ENCODE data around the gene GKAP1.
"Not testable (repeated sequence)": the region's sequence is repeated elsewhere in the genome, so short reads cannot be mapped to it uniquely, and the experiment has no call there.

GKAP1 gene

GRCh38 chr9:83817356-83818278 lies at the start of gene GKAP1:
GKAP1 (minus strand) TSS chr9:83817769; CDS start chr9:83806517, 11,252 bp downstream.
- peak; percentile 58 to 66 for DNase-seq (ENCODE audit: low read depth in 2 of 2, low spot score in 1 of 2)

DNA sequence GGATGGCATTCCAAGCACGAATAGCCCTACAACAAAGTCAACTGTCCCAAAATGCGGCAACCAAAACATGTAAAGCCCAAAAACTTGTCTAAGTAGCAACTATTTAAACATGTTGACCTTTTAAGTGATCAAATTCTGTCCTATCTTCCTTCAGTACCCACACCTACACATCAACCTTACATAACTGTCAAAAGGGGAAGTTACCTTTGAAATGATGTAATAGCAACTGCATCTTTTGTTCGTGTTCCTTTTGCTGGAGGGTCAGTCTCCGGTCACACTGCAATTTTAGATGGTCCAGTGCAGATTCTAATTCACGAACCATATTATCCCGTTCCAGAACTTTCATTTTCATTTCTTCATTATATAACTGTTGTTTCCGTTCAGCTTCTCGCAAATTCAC lies 32.3 kb upstream of the GKAP1 start:
- not testable (repeated sequence) for DNase-seq (ENCODE audit: low read depth in 2 of 2, low spot score in 1 of 2)

DNA sequence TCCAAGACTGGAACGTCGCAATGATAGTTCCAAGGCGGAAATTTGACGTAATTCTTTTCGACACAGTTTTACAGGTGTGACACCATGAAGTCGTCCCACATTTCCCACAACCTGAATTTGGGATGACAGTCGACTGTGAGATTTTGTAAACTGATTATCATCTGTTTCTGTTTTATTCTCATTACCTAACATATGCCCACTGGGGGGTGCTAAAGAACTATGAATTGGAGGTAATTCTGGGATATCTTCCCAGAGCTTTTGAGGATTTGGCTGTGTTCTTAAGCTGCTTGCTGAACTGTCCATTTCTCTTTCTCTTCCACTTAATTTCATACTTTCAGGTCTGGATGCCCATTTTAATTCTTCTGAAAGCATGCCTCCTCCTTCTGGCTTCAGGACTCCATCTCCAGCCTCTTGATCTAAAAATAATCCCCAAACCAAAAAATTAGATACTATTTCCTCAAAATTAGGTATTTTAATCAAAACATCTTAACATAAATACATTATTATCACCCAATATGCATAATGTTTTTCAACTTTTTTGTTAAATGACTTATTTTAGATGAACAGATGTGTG lies 19.6 kb upstream of the GKAP1 start:
- DNase-seq (ENCODE audit: low read depth in 2 of 2, low spot score in 1 of 2), result not testable (repeated sequence)

- not testable (repeated sequence) for DNase-seq (ENCODE audit: low read depth in 2 of 2, low spot score in 1 of 2)
Observed at GRCh38 chr9:83830426-83831071, 13.0 kb upstream of the GKAP1 start.

DNA sequence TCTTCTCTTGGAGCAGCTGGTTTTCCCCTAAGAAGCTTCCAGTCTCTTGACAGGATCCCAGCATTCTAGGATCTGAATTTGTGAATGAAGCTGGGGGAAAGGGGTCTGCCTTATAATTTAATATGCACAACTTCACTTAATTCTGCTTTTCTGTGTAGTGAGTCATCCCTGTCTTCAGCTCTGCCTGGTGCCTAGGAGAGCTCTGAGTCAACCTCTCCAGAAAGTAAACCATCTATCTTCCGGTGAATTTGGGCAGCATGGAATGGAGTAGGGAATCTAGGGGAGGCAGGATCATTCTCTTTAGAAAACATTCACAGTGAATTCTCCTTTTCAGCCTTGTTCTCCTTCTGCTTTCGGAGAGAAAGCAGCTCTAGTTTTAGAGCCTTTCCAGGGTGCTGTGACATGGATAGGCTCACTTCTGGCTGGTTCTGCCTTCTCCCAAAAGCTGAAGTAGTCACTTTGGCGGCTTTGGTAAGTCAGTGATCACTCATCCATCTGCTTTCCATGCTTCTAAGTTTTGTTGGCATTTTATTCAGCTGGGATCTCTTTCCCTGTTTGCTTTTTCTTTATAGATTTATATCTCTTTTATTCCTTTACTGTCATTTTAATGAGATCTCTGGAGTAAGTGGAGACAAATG lies 7.5 kb upstream of the GKAP1 start:
- not testable (repeated sequence) for DNase-seq (ENCODE audit: low read depth in 2 of 2, low spot score in 1 of 2)

GRCh38 chr9:83817011-83817355 lies 586 bp downstream of the GKAP1 start:
- DNase-seq (ENCODE audit: low read depth in 2 of 2, low spot score in 1 of 2), result peak; percentile 0 to 4

DNA sequence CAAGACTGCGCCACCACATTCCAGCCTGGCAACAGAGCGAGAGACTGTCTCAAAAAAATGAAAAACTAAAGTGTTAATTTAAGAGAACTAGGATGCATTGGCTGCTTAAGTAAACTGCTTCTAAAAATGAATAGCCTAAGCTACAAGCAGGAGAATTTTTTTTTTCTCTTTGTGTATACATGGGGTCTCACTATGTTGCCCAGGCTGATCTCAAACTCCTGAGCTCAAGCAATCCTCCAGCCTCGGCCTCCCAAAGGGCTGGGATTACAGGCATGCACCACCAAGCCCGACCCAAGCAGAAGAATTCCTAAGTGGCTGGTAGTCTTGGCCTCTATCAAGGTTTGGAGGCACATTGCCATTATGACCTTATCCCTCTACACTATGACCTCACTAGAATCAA lies 2.4 kb downstream of the GKAP1 start:
- not testable (repeated sequence) for DNase-seq (ENCODE audit: low read depth in 2 of 2, low spot score in 1 of 2)

- DNase-seq (ENCODE audit: low read depth in 2 of 2, low spot score in 1 of 2), result not testable (repeated sequence)
Observed at GRCh38 chr9:83809213-83809612, 8.4 kb downstream of the GKAP1 start.

- DNase-seq (ENCODE audit: low read depth in 2 of 2, low spot score in 1 of 2), result not testable (repeated sequence)
Observed at GRCh38 chr9:83804454-83804853, 13.1 kb downstream of the GKAP1 start.

DNA sequence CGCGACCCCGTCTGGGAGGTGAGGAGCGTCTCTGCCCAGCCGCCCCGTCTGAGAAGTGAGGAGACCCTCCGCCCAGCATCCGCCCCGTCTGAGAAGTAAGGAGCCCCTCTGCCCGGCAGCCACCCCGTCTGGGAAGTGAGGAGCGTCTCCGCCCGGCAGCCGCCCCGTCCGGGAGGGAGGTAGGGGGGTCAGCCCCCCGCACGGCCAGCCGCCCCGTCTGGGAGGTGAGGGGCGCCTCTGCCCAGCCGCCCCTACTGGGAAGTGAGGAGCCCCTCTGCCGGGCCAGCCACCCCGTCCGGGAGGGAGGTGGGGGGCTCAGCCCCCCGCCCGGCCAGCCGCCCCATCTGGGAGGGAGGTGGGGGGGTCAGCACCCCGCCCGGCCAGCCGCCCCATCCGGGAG lies 13.6 kb downstream of the GKAP1 start:
- not testable (repeated sequence) for DNase-seq (ENCODE audit: low read depth in 2 of 2, low spot score in 1 of 2)

- DNase-seq (ENCODE audit: low read depth in 2 of 2, low spot score in 1 of 2), result no peak
Observed at GRCh38 chr9:83800236-83801033, 17.1 kb downstream of the GKAP1 start.

DNA sequence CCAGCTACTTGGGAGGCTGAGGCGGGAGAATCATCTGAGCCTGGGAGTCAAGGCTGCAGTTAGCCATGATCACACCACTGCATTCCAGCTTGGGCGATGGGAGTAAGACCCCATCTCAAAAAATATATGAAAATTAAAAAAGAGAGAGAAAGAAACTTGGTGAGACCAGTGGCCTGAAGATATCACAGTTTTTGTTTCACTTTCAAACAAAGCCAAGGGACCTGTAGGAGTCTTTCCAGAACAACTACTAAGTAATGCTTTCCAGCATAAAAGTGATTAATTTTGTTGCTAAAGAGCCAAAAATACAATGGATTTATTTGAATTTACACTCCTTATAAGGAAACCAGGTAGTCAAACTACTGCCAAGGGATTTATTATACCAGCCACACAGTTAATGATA lies 23.5 kb downstream of the GKAP1 start:
- DNase-seq (ENCODE audit: low read depth in 2 of 2, low spot score in 1 of 2), result no peak

GRCh38 chr9:83792746-83793145 lies 24.8 kb downstream of the GKAP1 start:
- no peak for DNase-seq (ENCODE audit: low read depth in 2 of 2, low spot score in 1 of 2)

DNA sequence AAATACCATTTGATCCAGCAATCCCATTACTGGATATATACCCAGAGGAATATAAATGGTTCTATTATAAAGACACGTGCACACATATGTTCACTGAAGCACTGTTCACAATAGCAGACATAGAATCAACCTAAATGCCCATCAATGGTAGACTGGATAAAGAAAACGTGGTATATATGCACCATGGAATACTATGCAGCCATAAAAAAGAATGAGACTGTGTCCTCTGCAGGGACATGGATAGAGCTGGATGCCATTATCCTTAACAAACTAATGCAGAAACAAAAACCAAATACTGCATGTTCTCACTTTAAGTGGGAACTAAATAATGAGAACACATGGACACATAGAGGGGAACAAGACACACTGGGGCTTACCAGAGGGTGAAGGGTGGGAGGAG lies 39.4 kb downstream of the GKAP1 start:
- DNase-seq (ENCODE audit: low read depth in 2 of 2, low spot score in 1 of 2), result no peak

DNA sequence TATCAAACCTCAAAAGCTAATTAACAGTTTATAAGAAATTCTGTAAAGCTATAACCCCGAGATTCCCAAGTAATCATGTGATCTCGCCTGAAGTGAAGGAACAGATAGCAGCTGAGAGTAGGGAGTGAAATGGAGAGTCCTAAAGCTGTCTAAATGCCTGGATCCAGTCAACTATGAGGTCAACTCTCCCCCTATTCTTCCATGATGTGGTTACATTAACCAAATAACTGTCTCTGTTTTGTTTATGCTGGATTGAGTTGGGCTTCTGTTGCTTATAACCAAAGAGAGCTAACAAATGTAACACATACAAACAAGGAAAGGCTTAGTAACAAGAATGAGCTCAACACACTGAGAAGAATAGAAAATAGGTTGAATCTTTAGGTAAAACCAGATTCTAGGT lies 41.6 kb downstream of the GKAP1 start:
- DNase-seq (ENCODE audit: low read depth in 2 of 2, low spot score in 1 of 2), result no peak

DNA sequence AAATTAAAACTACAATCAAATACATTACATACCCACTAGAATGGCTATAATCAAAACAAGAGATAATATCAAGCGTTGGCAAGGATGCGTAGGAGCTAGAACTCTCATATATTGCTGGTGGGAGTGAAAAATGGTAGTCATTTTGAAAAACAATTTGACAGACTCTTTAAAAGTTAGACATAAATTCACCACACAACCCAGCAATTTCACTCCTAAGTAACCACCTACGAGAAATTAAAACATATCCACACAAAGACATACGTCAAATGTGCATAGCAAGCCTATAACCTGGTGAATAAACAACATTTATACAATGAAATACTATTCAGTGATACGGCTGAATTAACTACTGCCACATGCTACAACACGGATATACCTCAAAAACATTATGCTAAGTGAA lies 44.7 kb downstream of the GKAP1 start:
- no peak for DNase-seq (ENCODE audit: low read depth in 2 of 2, low spot score in 1 of 2)

DNA sequence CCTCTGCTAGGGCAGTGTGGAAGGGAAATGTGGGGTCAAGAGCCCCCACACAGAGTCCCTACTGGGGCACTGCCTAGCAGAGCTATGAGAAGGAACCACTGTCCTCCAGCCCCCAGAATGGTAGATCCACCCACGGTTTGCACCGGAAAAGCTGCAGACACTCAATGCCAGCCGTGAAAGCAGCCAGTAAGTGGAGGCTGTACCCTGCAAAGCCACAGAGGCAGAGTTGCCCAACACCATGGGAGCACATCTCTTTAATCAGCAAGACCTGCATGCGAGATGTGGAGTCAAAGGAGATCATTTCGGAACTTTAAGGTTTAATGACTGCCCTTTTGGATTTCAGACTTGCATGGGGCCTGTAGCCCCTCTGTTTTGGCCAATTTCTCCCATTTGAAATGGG lies 52.2 kb downstream of the GKAP1 start:
- DNase-seq (ENCODE audit: low read depth in 2 of 2, low spot score in 1 of 2), result no peak

DNA sequence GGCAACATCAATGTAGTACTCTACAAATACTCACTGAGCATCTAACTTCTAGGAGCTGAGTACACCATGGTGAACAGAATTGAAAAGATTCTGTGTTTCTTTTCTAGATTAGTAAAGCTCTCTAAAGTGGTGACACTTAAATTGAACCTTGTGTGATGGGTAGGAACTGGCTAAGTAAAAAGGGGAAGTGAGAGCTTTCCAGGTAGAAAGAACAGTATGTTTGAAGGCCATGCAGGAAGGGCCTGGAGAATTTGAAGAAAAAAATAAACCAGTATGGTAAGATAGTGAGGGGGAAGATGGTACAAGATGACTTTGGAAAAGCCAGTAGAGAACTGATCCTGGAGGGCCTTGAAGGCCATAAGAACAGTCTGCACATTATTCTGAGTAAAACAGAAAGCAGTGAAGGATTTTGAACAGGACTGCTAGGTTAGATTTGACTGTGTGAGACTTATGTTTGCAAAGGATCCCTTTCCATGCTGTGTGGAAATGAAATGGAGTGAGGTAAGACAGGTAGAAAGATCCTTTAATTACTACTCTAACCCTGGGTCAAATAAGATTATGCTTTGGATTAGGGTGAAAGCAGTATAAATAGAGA lies 63.1 kb downstream of the GKAP1 start:
- no peak for DNase-seq (ENCODE audit: low read depth in 2 of 2, low spot score in 1 of 2)

GRCh38 chr9:83749706-83750105 lies 67.9 kb downstream of the GKAP1 start:
- DNase-seq (ENCODE audit: low read depth in 2 of 2, low spot score in 1 of 2), result no peak

DNA sequence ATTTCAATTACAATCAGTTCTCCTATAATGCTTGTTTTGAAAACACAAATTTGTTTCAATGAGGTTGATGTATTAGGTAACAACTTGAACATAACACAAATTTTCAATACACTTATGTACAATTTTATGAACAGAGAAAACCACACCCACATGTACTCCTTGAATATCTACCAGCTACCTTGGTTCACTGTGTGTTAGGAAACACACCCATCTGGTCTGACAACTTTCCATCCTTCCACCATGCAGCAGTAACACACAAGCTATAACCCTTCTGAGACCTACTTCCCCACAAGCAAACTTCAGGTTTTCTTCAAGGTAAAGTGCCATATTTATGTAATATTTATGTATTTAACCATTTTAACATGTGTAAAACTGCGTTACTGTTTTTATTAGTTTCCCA lies 73.4 kb downstream of the GKAP1 start:
- DNase-seq (ENCODE audit: low read depth in 2 of 2, low spot score in 1 of 2), result no peak
